ENCODE data around the gene RBM10.

The RBM10 gene

GRCh38 chrX:47177079-47177478, 32.1 kb downstream of the RBM10 start:
- H3K4me3 ChIP-seq (ENCODE audit: control insufficient read depth, low read depth, low read length), result no peak overlapping the region
- TF ChIP-seq, protein P1, sequence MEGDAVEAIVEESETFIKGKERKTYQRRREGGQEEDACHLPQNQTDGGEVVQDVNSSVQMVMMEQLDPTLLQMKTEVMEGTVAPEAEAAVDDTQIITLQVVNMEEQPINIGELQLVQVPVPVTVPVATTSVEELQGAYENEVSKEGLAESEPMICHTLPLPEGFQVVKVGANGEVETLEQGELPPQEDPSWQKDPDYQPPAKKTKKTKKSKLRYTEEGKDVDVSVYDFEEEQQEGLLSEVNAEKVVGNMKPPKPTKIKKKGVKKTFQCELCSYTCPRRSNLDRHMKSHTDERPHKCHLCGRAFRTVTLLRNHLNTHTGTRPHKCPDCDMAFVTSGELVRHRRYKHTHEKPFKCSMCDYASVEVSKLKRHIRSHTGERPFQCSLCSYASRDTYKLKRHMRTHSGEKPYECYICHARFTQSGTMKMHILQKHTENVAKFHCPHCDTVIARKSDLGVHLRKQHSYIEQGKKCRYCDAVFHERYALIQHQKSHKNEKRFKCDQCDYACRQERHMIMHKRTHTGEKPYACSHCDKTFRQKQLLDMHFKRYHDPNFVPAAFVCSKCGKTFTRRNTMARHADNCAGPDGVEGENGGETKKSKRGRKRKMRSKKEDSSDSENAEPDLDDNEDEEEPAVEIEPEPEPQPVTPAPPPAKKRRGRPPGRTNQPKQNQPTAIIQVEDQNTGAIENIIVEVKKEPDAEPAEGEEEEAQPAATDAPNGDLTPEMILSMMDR (conservative IDR thresholded peaks at IDR 0.05; ENCODE audit: control insufficient read depth, insufficient read depth, low read depth, low read length), result no peak
- no peak for DNase-seq (ENCODE audit: low read depth)

DNA sequence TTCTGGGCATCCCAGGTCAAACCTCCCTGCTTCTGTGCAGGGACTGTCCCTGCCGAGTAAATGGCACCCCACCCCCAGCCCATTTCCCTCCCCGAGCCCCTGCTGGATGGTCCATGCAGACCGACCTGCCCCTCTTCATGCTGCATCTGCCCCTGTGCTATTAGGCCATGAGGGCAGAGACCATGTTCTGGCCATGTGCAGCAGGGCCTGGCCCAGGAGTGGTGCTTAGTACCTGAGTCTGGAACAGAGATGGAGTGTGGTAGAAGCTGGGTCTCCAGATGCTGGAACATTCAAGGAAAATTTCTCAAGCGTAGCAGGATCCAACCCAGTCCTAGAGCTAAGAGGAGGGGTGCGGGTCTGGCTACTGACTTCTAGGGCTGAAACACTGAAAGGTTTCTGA, 33.3 kb downstream of the RBM10 start:
- TF ChIP-seq, protein P1 (conservative IDR thresholded peaks at IDR 0.05; ENCODE audit: control insufficient read depth, insufficient read depth, low read depth, low read length), result no peak
- no peak overlapping the region for H3K4me3 ChIP-seq (ENCODE audit: control insufficient read depth, low read depth, low read length)
- no peak for DNase-seq (ENCODE audit: low read depth)

GRCh38 chrX:47179221-47179927, 34.4 kb downstream of the RBM10 start:
- peak; percentile 61 for DNase-seq (ENCODE audit: low read depth)
- TF ChIP-seq, protein P1 (conservative IDR thresholded peaks at IDR 0.05; ENCODE audit: control insufficient read depth, insufficient read depth, low read depth, low read length), result no peak
- no peak overlapping the region for H3K4me3 ChIP-seq (ENCODE audit: control insufficient read depth, low read depth, low read length)

DNA sequence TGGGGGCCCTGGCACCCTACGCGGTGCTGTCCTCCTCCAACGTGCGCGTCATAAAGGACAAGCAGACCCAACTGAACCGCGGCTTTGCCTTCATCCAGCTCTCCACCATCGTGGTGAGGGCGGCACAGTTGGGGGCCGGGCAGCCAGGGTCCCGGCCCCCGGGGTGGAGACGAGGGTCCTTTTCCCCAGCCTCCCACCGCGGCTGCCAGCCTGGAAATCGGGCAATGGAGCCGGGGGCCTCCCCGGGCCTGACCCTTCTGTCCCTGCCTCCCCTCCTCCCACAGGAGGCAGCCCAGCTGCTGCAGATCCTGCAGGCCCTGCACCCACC, 34.9 kb downstream of the RBM10 start:
- TF ChIP-seq, protein P1 (conservative IDR thresholded peaks at IDR 0.05; ENCODE audit: control insufficient read depth, insufficient read depth, low read depth, low read length), result no peak
- DNase-seq (ENCODE audit: low read depth), result no peak

DNA sequence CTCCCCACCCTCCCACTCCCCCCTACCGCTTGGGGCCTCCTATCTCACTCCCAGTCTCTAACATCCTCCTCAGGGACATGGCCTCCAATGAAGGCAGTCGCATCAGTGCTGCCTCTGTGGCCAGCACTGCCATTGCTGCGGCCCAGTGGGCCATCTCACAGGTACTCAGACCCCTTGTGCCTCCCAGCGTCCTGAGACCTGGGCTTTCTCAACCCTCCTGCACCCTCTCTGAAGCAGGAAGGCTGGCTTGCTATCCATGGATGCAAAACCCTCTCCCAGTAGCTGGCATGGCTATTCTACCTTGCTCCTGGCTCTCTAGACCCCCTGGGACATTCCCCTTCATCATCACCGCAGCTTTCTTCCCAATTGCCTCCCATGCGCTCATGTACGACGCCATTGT, 35.3 kb downstream of the RBM10 start:
- DNase-seq (ENCODE audit: low read depth), result no peak
- TF ChIP-seq, protein P1 (conservative IDR thresholded peaks at IDR 0.05; ENCODE audit: control insufficient read depth, insufficient read depth, low read depth, low read length), result no peak
- no peak overlapping the region for H3K4me3 ChIP-seq (ENCODE audit: control insufficient read depth, low read depth, low read length)

More for the DNA sequence above, 34.9 kb downstream of the RBM10 start:
- H3K4me3 ChIP-seq (ENCODE audit: control insufficient read depth, low read depth, low read length), result no peak overlapping the region

DNA sequence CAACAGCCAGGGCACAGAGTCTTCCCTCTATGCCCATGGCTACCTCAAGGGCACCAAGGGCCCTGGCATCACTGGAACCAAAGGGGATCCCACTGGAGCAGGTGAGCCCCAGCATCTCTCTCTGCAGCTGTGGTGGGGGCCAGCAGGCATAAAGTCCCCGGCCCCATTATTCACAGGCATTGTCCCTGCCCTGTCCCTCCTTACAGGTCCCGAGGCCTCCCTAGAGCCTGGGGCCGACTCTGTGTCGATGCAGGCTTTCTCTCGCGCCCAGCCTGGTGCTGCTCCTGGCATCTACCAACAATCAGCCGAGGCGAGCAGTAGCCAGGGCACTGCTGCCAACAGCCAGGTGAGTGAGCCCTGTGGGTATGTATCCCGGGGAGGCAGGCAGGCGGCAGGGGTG, 36.3 kb downstream of the RBM10 start:
- DNase-seq (ENCODE audit: low read depth), result no peak
- TF ChIP-seq, protein P1 (conservative IDR thresholded peaks at IDR 0.05; ENCODE audit: control insufficient read depth, insufficient read depth, low read depth, low read length), result no peak
- no peak overlapping the region for H3K4me3 ChIP-seq (ENCODE audit: control insufficient read depth, low read depth, low read length)
